ENCODE results near the gene QSOX2.

Gene QSOX2

DNA sequence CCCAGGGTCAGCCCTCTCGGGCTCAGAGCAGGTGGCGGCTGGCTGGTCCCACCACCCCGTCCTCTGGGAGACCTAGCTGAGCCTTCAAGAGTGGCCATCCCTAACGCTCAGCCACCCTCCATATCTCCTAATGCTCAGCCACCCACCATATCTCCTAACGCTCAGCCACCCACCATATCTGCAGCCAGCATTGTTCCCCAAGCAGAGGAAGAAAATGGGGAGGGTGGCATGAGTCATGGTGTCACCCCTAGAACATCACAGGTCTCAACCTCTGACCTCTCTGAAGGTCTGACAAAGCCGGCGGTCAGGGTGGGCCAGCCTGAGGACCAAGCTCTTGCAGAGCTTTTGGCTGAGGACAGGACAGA, 55.4 kb downstream of the QSOX2 start:
- DNase-seq (ENCODE audit: low spot score): no peak

GRCh38 chr9:136189394-136190236, 56.0 kb downstream of the QSOX2 start:
- DNase-seq (ENCODE audit: low spot score): peak; percentile 33

DNA sequence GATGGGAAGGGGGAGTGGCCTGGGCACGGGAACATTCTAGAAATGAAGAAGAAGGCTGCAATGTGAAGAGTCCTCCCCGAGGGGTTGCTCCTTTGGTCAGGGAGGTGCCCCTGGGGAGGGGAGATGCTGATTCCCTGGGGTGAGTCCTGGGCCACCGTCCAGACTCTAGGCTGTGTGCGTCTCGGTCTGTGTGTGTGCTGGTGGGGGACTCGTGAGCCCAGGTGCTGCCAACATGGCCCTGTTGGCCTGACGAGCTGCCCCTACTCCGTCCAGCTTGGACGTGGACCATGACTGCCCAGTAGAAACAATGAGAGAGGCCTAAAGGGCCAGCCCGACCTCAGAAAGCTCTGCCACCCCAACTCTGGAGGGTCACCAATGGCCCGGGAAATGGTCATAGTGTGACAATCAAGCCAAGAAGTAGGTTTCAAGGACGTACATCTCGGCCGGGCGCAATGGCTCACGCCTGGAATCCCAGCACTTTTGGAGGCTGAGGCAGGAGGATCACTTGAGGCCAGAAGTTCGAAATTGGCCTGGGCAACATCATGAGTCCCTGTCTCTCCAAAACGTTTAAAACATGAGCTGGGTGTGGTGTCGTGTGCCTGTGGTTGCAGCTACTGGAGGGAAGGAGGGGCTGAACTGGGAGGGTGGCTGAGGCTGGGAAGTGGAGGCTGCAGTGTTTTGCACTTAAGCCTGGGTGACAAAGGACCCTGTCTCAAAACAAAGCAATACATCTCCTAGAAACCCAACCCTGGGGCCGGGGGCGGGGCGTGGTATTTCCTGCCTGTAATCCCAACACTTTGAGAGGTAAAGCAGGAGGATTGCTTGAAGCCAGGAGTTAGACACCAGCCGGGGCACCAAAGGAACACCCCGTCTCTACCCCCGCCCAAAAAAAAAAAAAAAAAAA, 57.7 kb downstream of the QSOX2 start:
- no peak for DNase-seq (ENCODE audit: low spot score)

DNA sequence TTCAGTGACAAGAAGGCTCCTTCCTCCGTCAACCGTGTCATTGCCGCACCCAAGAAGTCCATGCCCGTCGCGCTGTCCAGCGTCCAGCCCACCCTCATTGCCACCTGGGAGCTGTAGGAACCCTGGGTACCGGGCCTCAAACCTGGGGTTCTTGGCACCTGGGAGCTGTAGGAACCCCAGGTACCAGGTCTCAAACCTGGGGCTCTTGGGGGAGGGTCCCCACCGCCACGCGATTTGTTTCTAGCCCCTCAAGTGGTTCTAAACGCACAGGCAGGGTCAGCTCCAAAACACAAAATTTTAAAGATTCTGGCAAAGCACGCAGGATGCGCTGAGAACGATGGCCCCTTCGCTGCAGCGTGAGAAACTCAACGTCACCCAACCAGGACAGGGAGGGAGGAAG, 58.4 kb downstream of the QSOX2 start:
- no peak for DNase-seq (ENCODE audit: low spot score)

- DNase-seq (ENCODE audit: low spot score): no peak
These were observed 59.2 kb downstream of the QSOX2 start for GRCh38 chr9:136186386-136186785.

DNA sequence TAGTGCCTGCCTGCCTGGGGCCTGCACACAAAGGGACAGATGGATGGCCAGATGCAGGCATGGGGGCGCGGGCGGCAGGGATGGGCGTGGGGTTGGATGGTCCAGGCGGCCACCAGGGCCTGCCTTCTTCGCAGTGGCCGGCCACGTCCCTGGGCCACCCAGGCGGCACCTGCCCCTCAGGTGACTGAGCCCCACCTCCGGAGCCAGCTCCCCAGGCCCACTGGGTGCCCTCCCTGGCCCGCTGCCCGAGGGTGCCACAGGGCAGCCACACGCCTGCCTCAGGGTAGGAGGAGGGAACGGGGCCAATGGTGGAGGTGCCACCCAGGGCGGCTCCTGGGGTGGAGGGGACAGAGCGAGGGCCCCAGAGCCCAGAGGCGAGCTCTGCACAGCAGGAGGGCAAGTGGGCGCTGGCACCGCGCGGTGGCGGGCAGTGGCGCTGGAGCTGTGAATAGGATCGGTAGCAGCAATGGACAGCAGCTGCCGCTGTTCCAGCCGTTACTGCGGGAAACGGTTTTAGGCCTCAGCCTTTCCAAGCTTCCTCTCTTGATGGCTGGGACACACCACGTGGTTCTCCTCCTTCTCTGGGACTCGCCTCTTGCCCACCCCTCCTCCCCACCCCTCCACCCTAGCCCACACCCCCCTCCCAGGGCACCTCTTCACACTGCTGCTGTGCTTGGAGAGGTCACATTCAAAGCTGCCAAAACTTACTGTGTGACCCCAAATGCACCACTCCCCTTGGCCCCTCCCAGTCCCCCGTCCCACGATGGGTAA, 59.8 kb downstream of the QSOX2 start:
- DNase-seq (ENCODE audit: low spot score): no peak

GRCh38 chr9:136185066-136185465, 60.5 kb downstream of the QSOX2 start:
- no peak for DNase-seq (ENCODE audit: low spot score)

DNA sequence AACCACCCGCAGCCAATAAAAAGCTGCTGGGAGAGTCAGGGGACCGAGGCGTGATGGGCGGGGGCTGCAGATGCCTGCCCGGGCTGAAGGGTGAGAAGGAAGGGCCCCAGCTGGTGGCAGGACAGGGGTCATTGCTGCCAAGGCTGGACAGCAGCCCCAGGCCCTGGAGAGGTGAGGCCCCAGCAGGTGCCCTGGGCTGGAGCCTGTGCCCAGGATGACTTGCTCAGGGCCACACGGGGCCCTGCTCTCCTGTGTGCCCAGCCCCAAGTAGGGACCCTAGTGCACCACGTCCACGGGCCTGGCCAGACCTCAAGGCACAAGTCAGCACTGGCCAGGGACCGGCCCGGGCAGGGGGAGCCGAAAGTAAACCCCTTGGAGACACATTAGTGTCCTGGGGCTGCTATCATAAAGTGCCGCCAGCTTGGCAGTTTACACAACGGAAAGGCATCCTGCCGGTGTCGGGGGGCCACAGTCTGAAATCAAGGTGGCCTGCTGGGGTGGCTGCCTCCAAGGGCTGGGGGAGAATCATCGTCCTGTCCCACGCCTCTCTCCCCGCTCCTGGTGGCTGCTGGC, 62.7 kb downstream of the QSOX2 start:
- no peak for DNase-seq (ENCODE audit: low spot score)

- DNase-seq (ENCODE audit: low spot score): no peak
These were observed 63.2 kb downstream of the QSOX2 start for GRCh38 chr9:136182420-136182787.

DNA sequence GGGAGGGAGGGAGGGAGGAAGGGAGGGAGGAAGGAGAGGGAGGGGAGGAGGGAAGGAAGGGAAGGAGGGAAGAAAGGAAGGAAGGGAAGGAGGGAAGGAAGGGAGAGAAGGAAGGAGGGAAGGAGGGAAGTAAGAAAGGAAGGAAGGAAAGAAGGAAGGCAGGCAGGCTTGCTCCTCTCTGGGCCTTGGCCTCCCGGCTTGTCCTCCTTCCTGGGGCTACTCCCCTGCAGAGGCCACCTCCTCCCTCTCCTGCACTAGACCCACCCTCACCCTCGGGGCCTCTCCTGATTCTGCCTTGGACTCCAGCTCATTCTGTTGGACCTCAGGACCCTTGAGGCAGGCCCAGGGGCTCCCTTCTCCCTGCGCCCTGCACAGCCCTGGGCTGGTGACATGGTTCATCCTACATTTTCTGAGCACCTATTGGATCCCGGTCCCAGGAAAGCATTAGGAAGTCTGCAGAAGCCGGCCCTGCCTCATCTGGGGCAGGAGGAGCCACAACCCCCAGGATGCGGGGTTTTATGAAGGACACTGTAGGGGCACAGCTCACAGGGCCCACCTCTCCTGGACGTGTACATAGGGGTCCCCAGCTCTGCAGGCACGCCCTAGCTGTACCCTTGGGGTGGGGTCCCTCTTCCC, 63.7 kb downstream of the QSOX2 start:
- DNase-seq (ENCODE audit: low spot score): no peak

GRCh38 chr9:136180586-136180985, 65.0 kb downstream of the QSOX2 start:
- DNase-seq (ENCODE audit: low spot score): no peak

GRCh38 chr9:136179761-136180160, 65.9 kb downstream of the QSOX2 start:
- no peak for DNase-seq (ENCODE audit: low spot score)

DNA sequence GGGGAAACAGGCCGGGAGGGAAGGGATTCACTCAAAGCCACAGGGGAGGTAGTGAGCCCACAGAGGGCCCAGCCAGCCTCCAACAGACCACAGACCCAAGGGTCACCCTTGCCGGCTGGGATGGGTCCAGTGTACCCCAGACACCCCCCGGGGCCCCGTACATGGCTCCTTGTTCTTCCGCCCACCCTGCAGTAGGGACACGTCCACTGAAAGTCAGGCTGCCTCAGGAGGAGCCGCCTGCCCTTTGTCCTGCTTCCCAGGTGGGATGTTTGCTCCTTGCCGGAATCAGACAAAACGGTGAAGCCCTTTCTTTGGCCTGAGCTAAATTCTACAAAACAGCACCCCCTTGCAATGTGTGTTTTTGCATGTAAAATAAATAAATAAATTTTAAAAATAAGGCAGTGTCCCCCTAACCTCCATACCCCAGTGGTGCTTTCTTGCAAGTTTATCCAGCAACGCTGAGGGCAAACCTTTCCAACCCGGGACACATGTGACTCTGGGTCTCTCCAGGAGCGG, 66.5 kb downstream of the QSOX2 start:
- no peak for DNase-seq (ENCODE audit: low spot score)

DNA sequence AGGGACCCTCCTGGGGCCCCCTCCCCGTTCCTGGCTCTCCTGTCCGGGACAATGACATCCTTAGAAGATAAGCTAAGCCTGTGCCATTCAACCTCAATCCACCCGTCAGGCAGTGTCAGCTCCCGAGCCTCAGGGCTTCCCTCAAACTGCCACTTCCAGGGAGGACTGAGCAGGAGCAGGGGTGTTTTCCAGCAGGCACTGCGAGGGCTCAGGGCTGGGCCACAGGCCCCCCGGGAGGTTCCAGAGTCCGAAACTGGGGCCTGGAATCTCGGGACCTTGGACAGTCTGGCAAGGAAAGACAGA, 66.9 kb downstream of the QSOX2 start:
- DNase-seq (ENCODE audit: low spot score): no peak

DNA sequence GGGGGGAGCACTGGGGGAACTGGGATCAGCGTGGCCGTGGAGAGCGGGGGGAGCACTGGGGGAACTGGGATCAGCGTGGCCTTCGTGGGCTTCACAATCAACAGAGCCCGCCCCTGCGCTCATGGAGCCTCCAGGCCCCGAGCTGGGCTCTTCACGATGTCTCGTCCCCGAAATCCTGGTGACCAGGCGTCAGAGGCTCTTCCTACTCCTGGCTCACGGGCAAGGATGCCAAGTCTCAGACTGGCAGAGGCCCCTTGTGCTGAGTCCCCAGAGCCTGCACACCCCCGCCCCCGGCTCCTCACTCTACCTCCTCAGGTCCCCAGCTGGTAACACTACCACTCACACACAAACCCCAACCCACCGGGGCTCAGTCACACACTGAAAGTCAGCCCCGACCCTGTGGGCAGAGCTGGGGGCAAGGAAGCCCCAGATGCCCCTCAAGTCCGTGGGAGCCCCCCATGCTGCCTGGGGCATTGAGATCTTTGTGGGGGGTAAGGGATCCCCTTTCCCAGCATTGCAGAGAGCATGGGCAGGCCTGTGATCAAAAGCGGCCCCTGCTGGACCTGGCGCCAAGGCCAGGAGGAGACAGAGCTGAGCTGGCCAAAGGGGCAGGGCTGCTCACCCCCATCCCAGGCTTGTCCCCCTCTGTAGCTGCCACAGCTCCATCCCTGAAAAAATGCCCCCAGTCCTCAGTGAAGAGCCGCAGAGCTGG, 67.4 kb downstream of the QSOX2 start:
- no peak for DNase-seq (ENCODE audit: low spot score)

- no peak for DNase-seq (ENCODE audit: low spot score)
These were observed 68.4 kb downstream of the QSOX2 start for GRCh38 chr9:136177224-136177623.

- no peak for DNase-seq (ENCODE audit: low spot score)
These were observed 69.9 kb downstream of the QSOX2 start for GRCh38 chr9:136175616-136176197.

DNA sequence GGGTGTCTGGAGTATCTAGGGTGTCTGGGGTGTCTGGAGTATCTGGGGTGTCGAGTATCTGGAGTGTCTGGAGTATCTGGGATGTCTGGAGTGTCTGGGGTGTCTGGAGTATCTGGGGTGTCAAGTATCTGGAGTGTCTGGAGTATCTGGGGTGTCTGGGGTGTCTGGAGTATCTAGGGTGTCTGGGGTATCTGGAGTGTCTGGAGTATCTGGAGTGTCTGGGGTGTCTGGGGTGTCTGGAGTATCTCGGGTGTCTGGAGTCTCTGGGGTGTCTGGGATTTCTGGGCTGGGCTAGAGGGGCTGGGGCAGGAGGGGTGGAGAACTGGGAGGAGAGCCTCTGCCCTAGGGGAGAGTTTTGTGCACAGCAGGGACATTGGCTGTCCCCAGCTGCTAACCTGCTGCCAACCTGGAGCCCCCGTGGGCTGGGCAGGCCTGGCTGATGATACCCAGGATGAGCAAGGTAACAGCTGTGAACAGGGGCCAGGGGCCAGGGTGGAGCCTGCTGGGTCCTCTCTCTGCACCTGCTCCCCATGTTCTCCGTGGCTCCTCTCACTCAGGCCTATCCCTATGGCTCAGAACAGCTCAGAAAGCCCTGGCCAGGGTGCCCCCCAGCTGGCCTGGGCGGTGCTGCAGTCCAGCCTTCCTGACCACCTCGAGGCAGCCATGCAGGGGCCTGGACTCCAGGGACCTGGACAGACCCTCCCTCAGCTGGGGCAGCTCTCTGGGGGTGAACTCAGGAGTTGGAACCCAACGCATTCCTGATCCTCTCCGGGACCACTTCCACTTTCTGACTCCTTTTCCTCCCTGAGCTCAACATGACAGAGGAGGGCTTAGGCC, 70.6 kb downstream of the QSOX2 start:
- no peak for DNase-seq (ENCODE audit: low spot score)

DNA sequence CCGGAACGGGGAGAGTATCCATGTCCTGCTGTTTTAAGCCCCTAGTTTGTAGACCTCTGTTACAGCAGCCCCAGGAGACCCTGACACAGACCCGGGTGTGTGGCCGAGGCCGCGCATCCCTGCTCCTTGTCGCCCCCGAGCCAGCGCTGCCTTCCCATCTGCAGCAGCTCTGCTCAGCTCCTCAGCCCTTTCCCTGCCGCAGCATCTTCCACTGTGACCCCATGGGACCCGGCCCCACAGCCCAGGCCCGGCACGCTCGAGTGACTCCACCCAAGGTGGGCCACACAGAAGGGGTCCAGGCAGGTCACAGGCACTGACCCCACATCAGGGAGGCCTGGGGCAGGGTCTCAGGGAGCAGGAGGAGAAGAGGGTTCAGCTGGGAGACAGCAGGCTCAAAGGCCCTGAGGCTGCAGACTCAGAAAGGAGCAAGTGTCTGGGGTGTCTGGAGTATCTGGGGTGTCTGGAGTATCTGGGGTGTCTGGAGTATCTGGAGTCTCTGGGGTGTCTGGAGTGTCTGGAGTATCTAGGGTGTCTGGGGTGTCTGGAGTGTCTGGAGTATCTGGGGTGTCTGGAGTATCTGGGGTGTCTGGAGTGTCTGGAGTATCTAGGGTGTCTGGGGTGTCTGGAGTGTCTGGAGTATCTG, 71.8 kb downstream of the QSOX2 start:
- DNase-seq (ENCODE audit: low spot score): no peak

Data from LoVo (cell line).